IPS DF 6.9 (cell line): ENCODE measurements around the gene WDCP.
A peak's percentile ranks its signal among the peaks of the same experiment; 100 is the strongest.
"Not testable (repeated sequence)": the region's sequence is repeated elsewhere in the genome, so short reads cannot be mapped to it uniquely, and the experiment has no call there.

Experiments used
- DNase-seq: peaks from one replicate; pipeline ENCODE4 v3.0.0-alpha.2; 2013; ENCODE audit warnings: low read depth, low spot score
- H3K27ac ChIP-seq: one replicate; pipeline ENCODE4 v1.5.1; 2013; ENCODE audit warnings: low read length, control low read depth
- H3K27me3 ChIP-seq: 2 replicates; pipeline ENCODE4 v1.6.1; 2013; ENCODE audit warnings: mild to moderate bottlenecking, low read length; ENCODE audit not compliant: control insufficient read depth, insufficient read depth
- H3K36me3 ChIP-seq: 2 replicates; pipeline ENCODE4 v1.6.1; 2013; ENCODE audit warnings: low read length; ENCODE audit not compliant: control insufficient read depth, insufficient read depth
- H3K4me1 ChIP-seq: 2 replicates; pipeline ENCODE4 v1.6.1; 2013; ENCODE audit warnings: low read length; ENCODE audit not compliant: control insufficient read depth, insufficient read depth
- H3K4me3 ChIP-seq: 2 replicates; pipeline ENCODE4 v1.5.1; 2013; ENCODE audit warnings: mild to moderate bottlenecking, low read length
- H3K9me3 ChIP-seq: 2 replicates; pipeline ENCODE4 v1.6.1; 2013; ENCODE audit warnings: low read length, inconsistent platforms; ENCODE audit not compliant: control insufficient read depth, insufficient read depth
- WGBS: extraction: QIAGEN DNeasy Blood & Tissue Kit; methylation state at CpG from one replicate; pipeline ENCODE4 v1.1.7; 2013; ENCODE audit warnings: mixed read lengths, missing lambda C conversion rate; ENCODE audit not compliant: insufficient read length, insufficient coverage; 5-methylcytosine and 5-hydroxymethylcytosine counted together

The WDCP gene

GRCh38 chr2:24047703-24048033 is 477 bp upstream of the WDCP start:
- DNase-seq, result no peak
- WGBS, result no CpG with 5 or more reads among the region's 8 CpGs
- no peaks in the 10 kb centered on the region for H3K36me3 ChIP-seq
- no peak overlapping the region for H3K27ac ChIP-seq
- H3K27me3 ChIP-seq, result no peaks in the 10 kb centered on the region
- H3K9me3 ChIP-seq, result no peaks in the 10 kb centered on the region
- no peak overlapping the region for H3K4me3 ChIP-seq
- no peaks in the 10 kb centered on the region for H3K4me1 ChIP-seq

DNA sequence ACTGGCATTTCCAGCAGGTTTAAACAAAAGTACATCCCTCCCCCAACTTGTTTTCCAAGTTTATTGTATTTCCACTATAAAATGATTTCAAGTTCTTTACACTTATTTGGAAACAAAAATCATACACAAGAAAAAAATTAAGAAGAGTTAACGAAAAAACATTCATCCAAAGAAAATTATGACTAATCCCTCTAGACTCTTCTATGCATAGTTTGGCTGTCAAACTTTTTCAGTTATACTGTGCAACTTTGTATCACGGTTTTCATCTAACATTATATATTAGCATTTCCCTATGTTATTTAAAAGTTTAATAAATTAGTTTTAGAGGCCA is 627 bp downstream of the WDCP start:
- H3K36me3 ChIP-seq, result no peaks in the 10 kb centered on the region
- H3K27ac ChIP-seq, result no peak overlapping the region
- DNase-seq, result no peak
- no CpG with 5 or more reads among the region's 2 CpGs for WGBS
- H3K27me3 ChIP-seq, result no peaks in the 10 kb centered on the region
- peak overlapping the region; percentile 92; the same call in 1 of the 2 replicates for H3K4me3 ChIP-seq
- H3K9me3 ChIP-seq, result no peaks in the 10 kb centered on the region
- no peaks in the 10 kb centered on the region for H3K4me1 ChIP-seq

- Histone ChIP-seq H3K4me1 (no peaks in the 10 kb centered on the region), H3K36me3 (no peaks in the 10 kb centered on the region), H3K4me3 (no peak overlapping the region), H3K27me3 (no peaks in the 10 kb centered on the region), H3K9me3 (no peaks in the 10 kb centered on the region), H3K27ac (no peak overlapping the region)
- DNase-seq, result no peak
- WGBS, result no CpG with 5 or more reads among the region's 11 CpGs
Observed at GRCh38 chr2:24045511-24046508, 1.4 kb downstream of the WDCP start.

GRCh38 chr2:24043133-24043532 is 4.1 kb downstream of the WDCP start:
- DNase-seq, H3K27ac ChIP-seq: not testable (repeated sequence)

GRCh38 chr2:24040511-24040910 is 6.7 kb downstream of the WDCP start:
- Histone ChIP-seq H3K4me1 (no peaks in the 10 kb centered on the region), H3K27me3 (no peaks in the 10 kb centered on the region), H3K9me3 (no peaks in the 10 kb centered on the region), H3K4me3 (no peak overlapping the region), H3K27ac (no peak overlapping the region), H3K36me3 (peaks cover 10% of the 10 kb centered on the region)
- no CpG with 5 or more reads among the region's 4 CpGs for WGBS
- no peak for DNase-seq

More at GRCh38 chr2:24043133-24043532, 4.1 kb downstream of the WDCP start:
- not testable (repeated sequence) for H3K4me1 ChIP-seq, H3K36me3 ChIP-seq, H3K4me3 ChIP-seq, H3K27me3 ChIP-seq, H3K9me3 ChIP-seq
- WGBS, result no CpG with 5 or more reads among the region's 6 CpGs

DNA sequence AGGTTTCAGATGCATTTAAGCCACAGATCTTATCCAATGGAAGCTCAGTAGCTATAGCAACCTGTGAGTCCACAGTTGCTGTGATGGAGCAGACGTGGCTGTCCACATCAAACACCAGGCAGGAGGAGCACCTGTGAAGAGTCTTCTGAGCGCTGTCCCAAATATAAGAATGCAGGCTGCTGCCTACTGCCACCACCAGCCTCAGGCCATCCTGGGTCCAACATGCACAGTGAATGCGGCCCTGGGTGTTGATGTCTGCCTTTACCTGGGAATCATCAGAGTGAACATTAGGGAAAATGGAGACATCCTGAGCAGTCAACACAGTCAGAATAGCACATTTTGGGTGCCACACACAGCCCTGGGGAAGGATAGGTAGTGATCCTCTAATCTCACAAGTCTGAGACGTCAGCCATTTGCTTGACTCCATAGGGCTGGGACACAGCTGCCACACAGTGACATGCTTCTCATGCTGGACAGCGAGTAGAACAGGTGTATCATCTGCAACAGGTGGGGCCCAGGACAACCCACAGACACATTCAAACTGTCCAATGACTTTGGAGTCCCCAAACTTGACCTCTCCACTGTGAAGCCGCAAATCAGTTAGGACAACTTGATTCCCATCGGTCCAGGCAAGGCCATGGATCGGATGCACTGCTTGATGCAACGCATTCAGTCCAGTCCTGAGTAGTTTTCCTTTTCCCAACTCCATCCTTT is 8.2 kb downstream of the WDCP start:
- H3K27me3 ChIP-seq, result no peaks in the 10 kb centered on the region
- no peak for DNase-seq
- no peaks in the 10 kb centered on the region for H3K4me1 ChIP-seq
- no peak overlapping the region for H3K27ac ChIP-seq
- no CpG with 5 or more reads among the region's 9 CpGs for WGBS
- peaks cover 10% of the 10 kb centered on the region for H3K36me3 ChIP-seq
- H3K4me3 ChIP-seq, result no peak overlapping the region
- H3K9me3 ChIP-seq, result no peaks in the 10 kb centered on the region

DNA sequence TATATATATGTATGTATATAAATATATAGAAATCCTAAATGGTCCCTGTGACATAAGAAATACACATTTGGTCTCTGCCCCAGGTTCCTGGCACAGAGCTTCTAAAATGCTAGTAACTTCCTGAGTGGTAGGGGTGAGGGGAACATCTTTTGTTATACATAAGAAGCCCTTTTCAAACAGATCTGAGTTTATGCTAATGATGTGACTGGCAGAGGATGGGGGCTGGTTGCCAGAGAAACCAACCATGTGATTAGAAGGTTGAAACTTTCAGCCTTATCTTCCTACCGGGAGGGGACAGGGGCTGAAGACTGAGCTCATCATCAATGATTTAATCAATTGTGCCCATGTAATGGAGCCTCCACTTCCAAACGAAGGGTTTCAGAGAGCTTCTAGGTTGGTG is 21.0 kb downstream of the WDCP start:
- WGBS, result no CpG with 5 or more reads among the region's 2 CpGs
- DNase-seq, result no peak
- H3K27me3 ChIP-seq, result no peaks in the 10 kb centered on the region
- H3K4me3 ChIP-seq, result no peak overlapping the region
- no peaks in the 10 kb centered on the region for H3K9me3 ChIP-seq
- no peak overlapping the region for H3K27ac ChIP-seq
- H3K36me3 ChIP-seq, result peaks cover 12% of the 10 kb centered on the region
- peaks cover 5% of the 10 kb centered on the region for H3K4me1 ChIP-seq

DNA sequence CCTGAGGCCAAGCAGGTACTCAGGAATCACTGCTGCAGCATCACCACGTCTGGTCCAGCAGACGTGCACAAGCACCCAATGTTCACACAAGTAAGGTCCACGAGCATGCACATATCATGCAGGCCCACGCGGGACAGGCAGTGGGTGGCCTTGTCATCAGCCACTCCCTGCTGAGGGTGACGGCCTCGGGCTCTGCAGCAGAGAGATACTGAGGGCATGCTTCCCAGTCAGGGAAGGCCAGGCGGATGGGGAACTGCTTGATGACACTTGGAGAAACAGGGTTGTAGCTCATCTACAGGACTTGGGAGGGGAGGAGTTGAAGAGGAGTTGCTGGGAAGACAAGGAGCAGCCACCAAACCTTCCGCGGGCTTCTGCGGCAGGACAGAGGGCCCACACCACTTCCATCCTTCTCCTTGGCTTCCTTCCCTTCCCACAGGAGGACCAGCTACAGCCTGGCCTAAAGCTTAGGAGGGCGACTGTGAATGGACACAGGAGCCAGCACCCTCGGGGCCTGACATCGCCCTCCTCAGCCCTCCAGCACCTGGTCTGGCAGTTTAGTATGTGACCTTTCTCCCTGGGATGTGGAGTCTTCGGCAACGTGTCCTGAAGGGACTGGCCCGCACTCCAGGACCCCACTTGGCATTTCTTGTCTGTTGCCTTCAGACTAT is 22.1 kb downstream of the WDCP start:
- WGBS, result no CpG with 5 or more reads among the region's 17 CpGs
- no peaks in the 10 kb centered on the region for H3K27me3 ChIP-seq
- H3K9me3 ChIP-seq, result no peaks in the 10 kb centered on the region
- no peak overlapping the region for H3K27ac ChIP-seq
- H3K36me3 ChIP-seq, result peaks cover 5% of the 10 kb centered on the region; the same call in 1 of the 2 replicates
- no peak for DNase-seq
- no peak overlapping the region for H3K4me3 ChIP-seq
- peaks cover 5% of the 10 kb centered on the region for H3K4me1 ChIP-seq

GRCh38 chr2:24024018-24024417 is 23.2 kb downstream of the WDCP start:
- H3K36me3 ChIP-seq, result 0 out of 2 replicates have a peak, but pooled peaks cover 3% of the 10 kb centered on the region
- no peaks in the 10 kb centered on the region for H3K27me3 ChIP-seq
- H3K9me3 ChIP-seq, result no peaks in the 10 kb centered on the region
- no peak overlapping the region for H3K27ac ChIP-seq
- H3K4me1 ChIP-seq, result peaks cover 5% of the 10 kb centered on the region
- DNase-seq, result no peak
- H3K4me3 ChIP-seq, result no peak overlapping the region
- no CpG with 5 or more reads among the region's 12 CpGs for WGBS

DNA sequence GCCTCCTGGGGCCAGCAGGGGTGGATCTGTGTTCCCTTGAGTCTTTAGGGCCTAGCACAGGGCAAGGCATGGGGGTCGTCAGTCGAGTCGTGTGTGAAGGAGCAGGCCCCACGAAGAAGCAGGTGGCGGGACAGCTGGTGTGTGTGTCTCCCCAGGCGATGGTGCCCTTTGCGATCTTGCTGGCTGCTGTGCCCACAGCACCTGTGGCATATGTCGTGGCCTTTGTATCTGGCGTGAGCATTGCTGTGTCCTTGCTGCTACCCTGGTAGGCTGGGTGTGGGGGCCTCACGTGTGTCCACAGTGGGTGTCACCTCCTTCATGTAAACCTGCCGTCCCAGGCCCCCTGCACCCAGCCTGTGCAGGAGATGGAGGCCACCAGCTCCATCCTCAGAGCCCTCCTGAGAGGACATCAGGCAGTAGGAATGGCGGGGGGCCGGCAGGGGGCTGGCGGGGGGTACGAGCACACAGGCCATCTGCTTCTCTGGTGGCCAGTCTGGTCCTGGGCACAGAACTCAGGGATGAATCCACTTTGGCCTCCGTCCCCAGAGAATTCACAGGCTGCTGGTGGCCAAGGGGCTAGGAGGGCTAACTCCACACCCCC is 24.1 kb downstream of the WDCP start:
- no peaks in the 10 kb centered on the region for H3K9me3 ChIP-seq
- WGBS, result no CpG with 5 or more reads among the region's 16 CpGs

More for the DNA sequence above, 24.1 kb downstream of the WDCP start:
- Histone ChIP-seq H3K36me3 (0 out of 2 replicates have a peak, but pooled peaks cover 3% of the 10 kb centered on the region), H3K4me3 (no peak overlapping the region), H3K27me3 (no peaks in the 10 kb centered on the region), H3K4me1 (peaks cover 6% of the 10 kb centered on the region), H3K27ac (no peak overlapping the region)
- DNase-seq, result no peak
